ENCODE data around the gene MOCS1.

MOCS1 gene

GRCh38 chr6:39923394-39923793 is 10.9 kb downstream of the MOCS1 start:
- no peak for DNase-seq

GRCh38 chr6:39922821-39923220 is 11.4 kb downstream of the MOCS1 start:
- DNase-seq, result no peak

- DNase-seq, result no peak
Measured at GRCh38 chr6:39920157-39920556, 14.1 kb downstream of the MOCS1 start.

- DNase-seq, result no peak
Measured at GRCh38 chr6:39918831-39919230, 15.4 kb downstream of the MOCS1 start.

- DNase-seq, result no peak
Measured at GRCh38 chr6:39917981-39918380, 16.3 kb downstream of the MOCS1 start.

- DNase-seq, result no peak
Measured at GRCh38 chr6:39917329-39917728, 16.9 kb downstream of the MOCS1 start.

GRCh38 chr6:39915866-39916265 is 18.4 kb downstream of the MOCS1 start:
- no peak for DNase-seq

- no peak for DNase-seq
Measured at GRCh38 chr6:39914239-39914638, 20.0 kb downstream of the MOCS1 start.

GRCh38 chr6:39913391-39913916 is 20.8 kb downstream of the MOCS1 start:
- DNase-seq, result no peak

GRCh38 chr6:39912446-39912845 is 21.8 kb downstream of the MOCS1 start:
- DNase-seq, result no peak

- no peak for DNase-seq
Measured at GRCh38 chr6:39911513-39912125, 22.6 kb downstream of the MOCS1 start.

- no peak for DNase-seq
Measured at GRCh38 chr6:39910744-39911143, 23.5 kb downstream of the MOCS1 start.

GRCh38 chr6:39910164-39910563 is 24.1 kb downstream of the MOCS1 start:
- DNase-seq, result no peak

- DNase-seq, result no peak
Measured at GRCh38 chr6:39909701-39910100, 24.6 kb downstream of the MOCS1 start.

- DNase-seq, result no peak
Measured at GRCh38 chr6:39908838-39909583, 25.3 kb downstream of the MOCS1 start.

GRCh38 chr6:39907871-39908575 is 26.2 kb downstream of the MOCS1 start:
- DNase-seq, result no peak

- DNase-seq, result no peak
Measured at GRCh38 chr6:39906318-39906761, 27.9 kb downstream of the MOCS1 start.

- no peak for DNase-seq
Measured at GRCh38 chr6:39905640-39905975, 28.7 kb downstream of the MOCS1 start.

GRCh38 chr6:39904946-39905639 is 29.2 kb downstream of the MOCS1 start:
- no peak for DNase-seq

- no peak for DNase-seq
Measured at GRCh38 chr6:39903656-39904055, 30.6 kb downstream of the MOCS1 start.

GRCh38 chr6:39902786-39903465 is 31.3 kb downstream of the MOCS1 start:
- DNase-seq, result no peak

- no peak for DNase-seq
Measured at GRCh38 chr6:39902136-39902535, 32.1 kb downstream of the MOCS1 start.

- DNase-seq, result no peak
Measured at GRCh38 chr6:39901670-39902069, 32.6 kb downstream of the MOCS1 start.
